Kasumi-1 (cell line): ENCODE data around the gene TRMU.
"Not testable (repeated sequence)": the region's sequence is repeated elsewhere in the genome, so short reads cannot be mapped to it uniquely, and the experiment has no call there.

Experiments
- DNase-seq, 2 experiments: peaks; one replicate each; lab custom pipeline; 2025; lab: John Stamatoyannopoulos, UW

The TRMU gene

GRCh38 chr22:46300491-46300890 lies 35.0 kb upstream of the TRMU start:
- no peak for DNase-seq

GRCh38 chr22:46303347-46303965 lies 32.1 kb upstream of the TRMU start:
- no peak for DNase-seq

GRCh38 chr22:46308283-46308988 lies 27.1 kb upstream of the TRMU start:
- DNase-seq: no peak

- DNase-seq: no peak
Measured at GRCh38 chr22:46309526-46310085, 25.9 kb upstream of the TRMU start.

GRCh38 chr22:46312056-46312455 lies 23.5 kb upstream of the TRMU start:
- DNase-seq: no peak

- not testable (repeated sequence) for DNase-seq
Measured at GRCh38 chr22:46312848-46313247, 22.7 kb upstream of the TRMU start.

- no peak for DNase-seq
Measured at GRCh38 chr22:46315976-46316375, 19.5 kb upstream of the TRMU start.

GRCh38 chr22:46317646-46318045 lies 17.9 kb upstream of the TRMU start:
- no peak for DNase-seq

- DNase-seq: no peak
Measured at GRCh38 chr22:46318576-46318975, 16.9 kb upstream of the TRMU start.

GRCh38 chr22:46319319-46319718 lies 16.2 kb upstream of the TRMU start:
- no peak for DNase-seq

GRCh38 chr22:46320166-46320710 lies 15.3 kb upstream of the TRMU start:
- DNase-seq: no peak

GRCh38 chr22:46320716-46321386 lies 14.7 kb upstream of the TRMU start:
- no peak for DNase-seq

- DNase-seq: no peak
Measured at GRCh38 chr22:46322711-46323110, 12.8 kb upstream of the TRMU start.

- no peak for DNase-seq
Measured at GRCh38 chr22:46323162-46323561, 12.4 kb upstream of the TRMU start.

GRCh38 chr22:46326066-46326680 lies 9.3 kb upstream of the TRMU start:
- no peak for DNase-seq

- DNase-seq: no peak
Measured at GRCh38 chr22:46327691-46328465, 7.6 kb upstream of the TRMU start.

- DNase-seq: no peak
Measured at GRCh38 chr22:46328797-46329196, 6.7 kb upstream of the TRMU start.

- DNase-seq: no peak
Measured at GRCh38 chr22:46329616-46330015, 5.9 kb upstream of the TRMU start.

GRCh38 chr22:46330426-46330825 lies 5.1 kb upstream of the TRMU start:
- DNase-seq: no peak

- DNase-seq: no peak
Measured at GRCh38 chr22:46331496-46331895, 4.0 kb upstream of the TRMU start.
